Stimulated activated naive CD4-positive, alpha-beta T cell (primary cell): ENCODE measurements around the gene PLCB3.

Source experiments
- DNase-seq, 6 experiments: peaks; one replicate each; lab custom pipeline; 2025; lab: John Stamatoyannopoulos, UW

PLCB3 gene

DNA sequence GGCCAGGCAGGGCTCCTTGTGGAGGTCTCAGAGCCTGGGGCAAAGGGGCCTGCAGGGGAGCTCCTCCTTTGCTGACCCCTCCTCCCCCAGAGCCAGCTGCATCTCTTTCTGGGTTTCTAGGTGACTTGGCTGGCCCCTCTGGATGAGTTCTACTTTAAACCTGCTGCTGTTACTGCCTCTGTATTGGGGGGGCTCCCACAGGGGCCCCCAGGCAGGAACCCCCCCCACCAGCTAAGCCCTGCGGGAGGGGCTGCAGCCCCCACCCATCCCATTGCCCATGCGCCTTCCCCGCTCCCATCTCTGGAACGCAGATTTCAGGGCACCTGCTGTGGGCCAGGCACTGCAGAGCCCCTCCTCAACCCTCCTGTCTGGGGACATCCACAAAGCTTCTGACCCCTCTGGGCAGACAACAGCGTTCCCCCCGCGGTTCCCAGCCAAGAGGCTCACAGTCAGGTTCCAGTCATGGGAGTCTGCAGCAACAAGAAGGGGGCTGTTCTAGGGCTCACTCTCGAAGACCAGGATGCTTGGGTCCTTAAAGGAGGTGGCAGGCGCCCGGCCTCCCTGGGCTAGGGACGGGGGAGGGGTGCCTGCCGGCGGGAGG lies 815 bp upstream of the PLCB3 start:
- DNase-seq, result no peak

DNA sequence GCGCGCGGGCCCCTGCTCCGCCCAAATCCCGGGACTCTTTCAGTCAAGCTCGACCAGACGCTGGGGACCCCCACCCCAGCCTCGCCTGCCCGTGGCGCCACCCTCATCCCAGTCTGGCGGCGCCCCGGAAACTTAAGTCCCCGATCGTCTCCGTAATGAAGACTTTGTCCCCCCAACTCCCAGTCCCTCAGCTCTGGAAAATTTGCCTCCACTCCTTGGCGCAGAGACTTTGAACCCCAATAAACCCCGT lies 348 bp downstream of the PLCB3 start:
- DNase-seq, result no peak

DNA sequence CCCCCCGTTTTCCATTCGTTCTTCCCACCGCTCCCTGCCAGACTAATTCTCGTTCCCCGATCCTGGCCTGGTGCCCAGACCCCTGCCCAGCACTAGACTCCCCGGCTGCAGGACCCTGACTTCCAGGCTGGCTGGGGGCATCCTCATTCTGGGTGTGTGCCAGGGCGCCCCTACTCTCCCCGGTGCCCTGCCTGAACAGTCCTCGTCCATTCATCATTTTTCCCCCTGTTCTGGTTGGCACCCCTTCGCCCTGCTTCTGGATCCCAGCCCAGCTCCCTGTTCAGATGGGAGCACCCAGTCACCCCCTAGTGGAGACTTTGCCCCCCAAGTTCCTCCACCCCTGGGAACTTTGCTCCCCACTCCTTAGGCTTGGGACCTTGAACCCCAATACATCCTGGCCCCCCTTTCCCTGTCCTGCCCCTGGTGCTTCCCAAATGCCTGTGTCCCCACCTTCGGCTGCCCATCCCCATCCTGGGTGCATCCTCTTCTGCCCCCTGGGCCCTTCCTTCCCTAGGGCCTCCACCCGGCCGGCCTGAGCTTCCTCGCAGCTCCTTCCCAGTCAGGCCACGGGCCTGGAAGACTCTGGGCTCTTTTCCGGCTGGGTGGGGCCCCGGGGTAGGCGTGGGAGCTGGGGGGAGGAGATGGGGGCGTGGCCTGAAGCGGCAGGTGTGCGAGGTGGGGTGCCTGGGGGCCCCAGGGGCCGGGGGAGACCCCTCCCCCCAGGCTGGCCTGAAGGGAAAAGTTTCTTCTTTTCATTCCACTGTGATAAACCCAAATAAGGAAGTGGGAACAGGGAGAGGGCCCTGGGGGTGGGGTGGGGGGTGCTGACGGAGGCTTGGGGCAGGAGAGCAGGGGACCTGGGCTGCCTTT lies 908 bp downstream of the PLCB3 start:
- no peak for DNase-seq

DNA sequence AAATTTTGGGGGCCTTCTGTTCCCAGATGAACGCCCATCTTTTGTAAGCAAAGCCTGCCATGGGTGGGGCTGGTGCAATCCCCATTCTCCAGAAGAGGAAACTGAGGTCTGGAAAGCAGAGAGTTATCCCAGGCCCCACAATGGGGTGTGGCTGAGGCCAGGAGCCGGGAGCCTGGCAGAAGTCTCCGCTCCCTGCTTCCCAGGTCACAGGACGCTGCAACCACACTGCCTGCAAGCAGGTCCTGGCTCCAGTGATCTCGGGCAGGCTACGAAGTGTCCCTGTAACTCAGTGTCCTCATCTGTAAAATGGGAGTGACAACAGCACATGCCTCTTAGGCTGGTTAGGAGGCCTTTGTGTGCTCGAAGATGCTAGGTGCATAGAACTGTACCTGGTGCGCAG lies 1.7 kb downstream of the PLCB3 start:
- DNase-seq, result no peak

DNA sequence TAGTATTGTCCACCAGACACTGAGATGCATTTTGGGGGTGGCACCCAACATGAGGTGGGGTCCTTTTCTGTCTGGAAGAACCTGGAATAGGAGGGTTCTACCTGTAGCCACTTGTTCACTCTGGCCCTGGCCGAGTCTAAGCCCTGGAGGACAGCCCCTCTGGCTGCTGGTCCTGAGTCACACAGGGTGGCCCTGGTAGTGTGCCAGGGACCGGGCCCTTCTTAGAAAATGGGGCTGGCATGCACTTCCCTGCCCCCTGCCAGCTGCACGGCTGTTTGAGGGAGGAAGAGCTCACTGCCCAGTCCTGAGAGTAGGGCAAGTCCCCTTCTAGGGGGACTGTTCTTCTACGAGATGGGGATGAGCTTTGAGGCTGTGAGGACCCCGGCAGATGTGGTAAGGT lies 2.2 kb downstream of the PLCB3 start:
- DNase-seq, result no peak

DNA sequence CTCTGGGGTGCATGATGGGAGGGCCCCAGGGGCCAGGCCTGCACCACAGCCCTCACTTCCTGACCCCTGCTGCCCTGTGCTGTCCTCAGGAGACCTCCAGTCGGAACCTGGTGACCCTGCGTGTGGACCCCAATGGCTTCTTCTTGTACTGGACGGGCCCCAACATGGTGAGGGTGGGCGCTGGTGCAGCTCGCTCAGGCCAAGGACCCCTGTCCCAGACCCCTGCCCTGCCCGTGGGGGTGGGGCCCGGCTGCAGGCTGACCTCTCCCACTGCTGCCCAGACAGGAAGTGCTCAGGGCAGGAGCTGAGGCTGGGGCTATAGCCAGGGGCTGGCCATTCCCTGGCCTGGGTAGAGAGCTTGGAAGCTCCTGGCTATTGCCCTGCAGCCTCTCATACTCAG lies 3.0 kb downstream of the PLCB3 start:
- no peak for DNase-seq

DNA sequence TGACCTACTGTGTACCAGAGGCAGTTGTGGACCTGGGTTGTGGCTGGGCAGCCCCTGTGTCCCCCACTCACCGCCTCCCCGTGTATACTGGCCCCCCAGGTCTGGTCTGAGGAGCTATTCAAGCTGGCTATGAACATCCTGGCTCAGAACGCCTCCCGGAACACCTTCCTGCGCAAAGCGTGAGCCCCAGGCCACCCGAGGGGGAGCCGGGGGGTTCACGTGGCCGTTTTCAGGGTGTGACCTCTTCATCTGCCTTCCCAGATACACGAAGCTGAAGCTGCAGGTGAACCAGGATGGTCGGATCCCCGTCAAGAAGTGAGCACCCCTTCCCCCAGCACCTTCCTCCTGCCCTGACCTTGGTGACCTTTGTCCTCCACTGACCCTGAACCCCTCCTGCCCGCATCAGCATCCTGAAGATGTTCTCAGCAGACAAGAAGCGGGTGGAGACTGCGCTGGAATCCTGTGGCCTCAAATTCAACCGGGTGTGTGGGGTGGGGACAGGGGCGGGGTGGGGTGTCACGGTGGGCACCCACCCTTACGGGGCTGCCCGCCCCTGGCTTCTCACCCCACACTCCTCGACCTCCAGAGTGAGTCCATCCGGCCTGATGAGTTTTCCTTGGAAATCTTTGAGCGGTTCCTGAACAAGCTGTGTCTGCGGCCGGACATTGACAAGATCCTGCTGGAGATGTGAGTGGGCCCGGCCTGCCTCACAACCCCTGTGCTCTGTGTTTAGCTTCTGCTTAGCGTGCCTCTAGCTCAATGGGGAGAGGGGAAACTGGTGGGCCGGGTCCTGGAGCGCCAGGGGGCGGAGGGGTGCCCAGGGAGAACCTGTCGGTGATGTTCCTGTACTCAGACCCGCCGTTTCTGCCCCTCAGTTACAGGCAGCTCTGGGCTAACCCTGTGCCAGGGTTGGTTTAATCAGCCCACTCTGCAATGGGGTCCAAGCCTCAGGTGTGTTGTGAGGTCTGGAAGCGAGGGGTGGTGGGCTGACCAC lies 4.1 kb downstream of the PLCB3 start:
- DNase-seq, result no peak

DNA sequence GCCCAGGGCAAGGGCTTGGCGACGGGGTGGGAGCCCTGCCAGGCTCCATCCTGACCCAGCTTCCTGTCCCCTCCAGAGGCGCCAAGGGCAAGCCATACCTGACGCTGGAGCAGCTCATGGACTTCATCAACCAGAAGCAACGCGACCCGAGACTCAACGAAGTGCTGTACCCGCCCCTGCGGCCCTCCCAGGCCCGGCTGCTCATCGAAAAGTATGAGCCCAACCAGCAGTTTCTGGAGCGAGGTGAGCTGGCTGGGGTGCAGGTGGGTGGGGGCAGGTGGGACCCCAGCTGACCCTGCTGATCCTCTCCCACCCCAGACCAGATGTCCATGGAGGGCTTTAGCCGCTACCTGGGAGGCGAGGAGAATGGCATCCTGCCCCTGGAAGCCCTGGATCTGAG lies 5.0 kb downstream of the PLCB3 start:
- no peak for DNase-seq

DNA sequence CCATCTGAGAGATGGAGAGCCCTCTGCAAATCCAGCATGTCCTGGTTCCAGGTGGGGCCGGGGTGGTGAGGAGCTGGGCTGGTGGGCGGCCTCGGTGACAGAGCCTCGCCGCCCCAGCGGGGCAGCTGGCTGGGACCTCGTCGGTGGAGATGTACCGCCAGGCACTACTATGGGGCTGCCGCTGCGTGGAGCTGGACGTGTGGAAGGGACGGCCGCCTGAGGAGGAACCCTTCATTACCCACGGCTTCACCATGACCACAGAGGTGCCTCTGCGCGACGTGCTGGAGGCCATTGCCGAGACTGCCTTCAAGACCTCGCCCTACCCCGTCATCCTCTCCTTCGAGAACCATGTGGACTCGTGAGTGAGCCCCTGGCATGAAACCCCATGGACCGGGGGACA lies 7.0 kb downstream of the PLCB3 start:
- DNase-seq, result no peak

DNA sequence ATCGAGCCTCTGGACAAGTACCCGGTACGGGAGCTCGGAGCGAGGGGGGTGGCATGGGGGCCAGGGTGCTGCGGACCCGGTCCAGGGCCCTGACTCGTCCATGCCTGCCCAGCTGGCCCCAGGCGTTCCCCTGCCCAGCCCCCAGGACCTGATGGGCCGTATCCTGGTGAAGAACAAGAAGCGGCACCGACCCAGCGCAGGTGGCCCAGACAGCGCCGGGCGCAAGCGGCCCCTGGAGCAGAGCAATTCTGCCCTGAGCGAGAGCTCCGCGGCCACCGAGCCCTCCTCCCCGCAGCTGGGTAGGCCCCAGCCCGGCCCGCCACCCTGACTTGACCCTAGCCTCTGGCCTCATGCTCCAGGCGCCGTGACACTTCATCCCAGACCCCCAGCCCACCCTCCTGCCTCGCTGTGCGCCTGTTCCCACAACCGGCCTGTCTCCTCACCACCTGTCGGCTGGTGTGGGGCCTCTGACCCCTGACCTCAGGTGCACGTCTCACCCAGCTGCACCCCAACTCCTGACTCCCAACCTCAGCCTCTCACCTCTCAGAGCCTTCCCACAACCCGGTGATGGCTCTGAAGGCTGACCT lies 7.7 kb downstream of the PLCB3 start:
- no peak for DNase-seq

DNA sequence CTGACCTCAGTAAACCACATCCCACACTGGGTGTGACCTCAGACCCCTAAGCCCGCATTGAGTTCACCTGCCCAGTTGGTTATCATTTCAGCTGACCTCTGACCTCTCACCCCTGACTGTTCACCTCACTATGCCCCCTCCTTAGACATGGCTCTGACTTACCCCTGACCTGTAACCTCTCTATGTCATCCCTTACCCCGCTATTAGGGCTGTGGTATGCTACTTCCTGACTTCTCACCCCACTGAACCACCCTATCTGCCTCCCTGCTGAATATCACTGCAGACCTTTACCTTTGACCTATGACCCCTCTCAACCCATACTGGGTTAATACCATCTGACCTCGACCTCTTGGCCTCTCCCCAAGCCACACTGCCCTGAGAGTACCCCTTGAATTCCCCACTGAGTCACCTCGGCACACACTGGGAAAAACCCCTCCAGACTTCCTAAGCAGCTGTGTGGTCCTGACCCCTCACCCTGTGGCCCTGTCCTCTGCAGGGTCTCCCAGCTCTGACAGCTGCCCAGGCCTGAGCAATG lies 8.3 kb downstream of the PLCB3 start:
- DNase-seq, result no peak

DNA sequence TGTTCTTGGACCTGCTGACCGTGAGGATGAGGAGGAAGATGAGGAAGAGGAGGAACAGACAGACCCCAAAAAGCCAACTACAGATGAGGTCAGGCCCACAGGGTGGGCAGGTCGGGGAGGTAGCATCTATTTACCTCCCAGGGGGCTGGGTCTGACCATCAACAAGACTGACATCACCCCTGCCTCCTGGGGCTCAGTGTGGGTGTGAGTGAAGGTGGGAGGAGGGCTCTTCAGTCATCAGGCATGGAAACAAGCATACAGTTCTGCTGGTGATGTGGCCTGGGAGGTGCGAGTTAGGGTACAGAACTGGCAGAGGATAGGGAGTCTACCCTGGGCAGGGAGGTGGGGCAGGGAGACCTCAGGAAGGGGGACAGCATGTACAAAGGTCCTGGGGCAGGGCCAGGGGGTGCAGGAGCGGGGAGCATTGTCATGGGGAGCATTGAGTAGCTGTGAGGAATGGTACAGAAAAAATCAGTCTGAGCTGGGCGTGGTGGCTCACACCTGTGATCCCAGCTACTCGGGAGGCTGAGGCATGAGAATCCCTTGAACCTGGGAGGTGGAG lies 8.9 kb downstream of the PLCB3 start:
- DNase-seq, result no peak

DNA sequence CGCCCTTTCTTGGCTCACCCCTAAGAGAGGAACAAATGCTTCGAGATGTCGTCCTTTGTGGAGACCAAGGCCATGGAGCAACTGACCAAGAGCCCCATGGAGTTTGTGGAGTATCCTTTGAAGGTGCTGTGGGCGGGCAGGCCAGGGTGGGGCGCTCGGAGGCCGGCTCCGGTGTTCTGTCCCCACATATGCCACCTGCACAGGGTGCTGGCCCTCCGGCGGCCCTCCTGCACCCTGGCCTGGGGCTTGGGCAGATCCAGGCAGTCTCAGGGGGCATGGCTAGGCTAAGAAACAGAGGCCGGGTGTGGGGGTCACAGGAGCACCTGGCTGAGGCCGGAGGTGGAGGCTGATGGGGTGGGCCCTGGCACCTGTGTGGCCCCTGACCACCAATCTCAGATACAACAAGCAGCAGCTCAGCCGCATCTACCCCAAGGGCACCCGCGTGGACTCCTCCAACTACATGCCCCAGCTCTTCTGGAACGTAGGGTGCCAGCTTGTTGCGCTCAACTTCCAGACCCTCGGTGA lies 10.3 kb downstream of the PLCB3 start:
- DNase-seq, result no peak

DNA sequence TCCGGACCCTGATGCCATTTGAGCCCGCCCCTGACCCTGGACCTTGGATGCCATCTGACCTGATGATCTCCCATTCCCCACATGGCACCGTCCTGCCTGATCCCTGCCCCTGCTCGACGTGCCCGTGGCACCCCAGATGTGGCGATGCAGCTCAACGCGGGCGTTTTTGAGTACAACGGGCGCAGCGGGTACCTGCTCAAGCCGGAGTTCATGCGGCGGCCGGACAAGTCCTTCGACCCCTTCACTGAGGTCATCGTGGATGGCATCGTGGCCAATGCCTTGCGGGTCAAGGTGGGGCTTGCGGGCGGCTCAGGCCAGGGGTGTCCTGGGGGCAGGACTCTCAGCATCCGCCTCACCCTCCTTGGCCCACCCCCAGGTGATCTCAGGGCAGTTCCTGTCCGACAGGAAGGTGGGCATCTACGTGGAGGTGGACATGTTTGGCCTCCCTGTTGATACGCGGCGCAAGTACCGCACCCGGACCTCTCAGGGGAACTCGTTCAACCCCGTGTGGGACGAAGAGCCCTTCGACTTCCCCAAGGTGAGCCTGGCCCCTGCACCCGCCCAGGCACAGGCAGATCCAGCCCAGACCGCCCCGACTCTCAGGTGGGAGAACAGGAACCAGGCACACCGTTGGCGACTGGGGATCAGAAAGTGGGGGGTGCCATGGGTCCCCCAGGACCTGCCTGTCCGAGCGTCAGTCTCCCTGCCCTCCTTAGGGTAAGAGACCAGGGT lies 11.1 kb downstream of the PLCB3 start:
- no peak for DNase-seq

DNA sequence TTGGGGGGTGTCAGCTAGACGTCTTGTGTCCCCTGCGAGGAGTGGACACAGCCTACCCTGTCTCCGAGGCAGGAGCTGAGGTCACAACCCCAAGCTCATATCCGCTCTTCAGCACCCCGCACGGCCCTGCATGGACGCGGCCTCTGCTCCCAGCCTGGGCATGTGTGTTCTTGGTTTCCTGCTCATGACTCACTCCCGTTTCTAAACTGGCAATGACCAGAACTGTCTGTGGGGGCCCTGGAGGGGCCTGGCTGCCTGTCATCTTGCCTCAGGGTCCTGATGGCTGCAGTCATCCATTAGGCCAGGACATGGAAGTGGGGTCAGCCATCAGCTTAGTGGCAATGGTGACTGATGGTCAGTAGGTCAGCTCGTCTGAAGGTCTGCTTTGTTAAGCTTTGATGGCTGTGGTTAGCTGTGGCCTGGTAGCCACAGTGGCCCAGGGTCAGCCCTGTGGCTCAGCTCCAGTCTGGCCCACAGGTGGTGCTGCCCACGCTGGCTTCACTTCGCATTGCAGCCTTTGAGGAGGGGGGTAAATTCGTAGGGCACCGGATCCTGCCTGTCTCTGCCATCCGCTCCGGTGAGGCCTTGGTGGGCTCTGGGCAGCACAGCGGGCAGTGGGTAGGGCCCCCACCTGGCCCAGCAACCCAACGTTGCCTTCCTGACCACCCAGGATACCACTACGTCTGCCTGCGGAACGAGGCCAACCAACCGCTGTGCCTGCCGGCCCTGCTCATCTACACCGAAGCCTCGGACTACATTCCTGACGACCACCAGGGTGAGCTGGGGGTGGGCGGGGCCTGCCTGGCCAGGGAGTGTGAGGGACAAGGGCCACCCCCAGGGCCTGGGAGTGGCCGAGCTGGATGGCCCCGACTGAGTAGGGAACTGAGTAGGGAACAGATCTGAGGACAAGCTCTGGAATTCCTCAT lies 12.0 kb downstream of the PLCB3 start:
- DNase-seq, result no peak

DNA sequence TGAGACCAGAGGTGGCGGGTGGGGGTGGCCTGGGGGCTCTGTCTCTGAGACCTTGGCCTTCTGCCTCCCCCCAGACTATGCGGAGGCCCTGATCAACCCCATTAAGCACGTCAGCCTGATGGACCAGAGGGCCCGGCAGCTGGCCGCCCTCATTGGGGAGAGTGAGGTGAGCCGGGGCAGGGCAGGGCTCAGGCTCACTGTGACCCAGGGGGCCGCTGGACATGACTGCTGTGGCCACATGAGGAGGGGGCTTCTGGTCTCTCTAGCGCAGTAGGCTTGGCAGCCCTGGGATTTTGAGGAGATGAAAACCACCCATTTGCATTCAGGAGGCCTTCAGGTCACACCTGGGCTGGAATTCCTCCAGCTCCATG lies 12.6 kb downstream of the PLCB3 start:
- DNase-seq, result no peak

DNA sequence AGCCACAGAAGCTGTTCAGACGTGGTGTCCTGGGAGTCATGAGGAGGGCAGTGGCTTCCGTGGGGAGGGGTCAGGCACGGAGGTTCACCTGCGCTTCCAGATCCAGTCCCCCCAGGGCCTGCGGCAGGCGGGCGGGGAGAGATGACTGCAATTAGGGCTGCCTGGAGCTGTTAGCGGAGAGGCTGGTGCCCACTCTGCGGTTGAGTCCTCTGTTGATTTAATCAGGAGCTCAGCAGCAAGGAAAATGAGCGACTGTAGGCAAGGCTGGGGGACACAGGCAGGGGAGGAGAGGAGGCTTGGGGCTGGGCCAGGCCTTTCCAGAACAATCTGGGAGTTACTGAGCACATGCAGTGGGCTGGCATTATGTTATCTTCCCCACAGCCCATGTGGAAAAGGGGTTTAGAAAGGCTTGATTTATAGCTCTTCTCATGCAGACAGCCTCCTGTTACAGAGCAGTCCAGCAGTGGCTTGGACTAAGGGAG lies 13.1 kb downstream of the PLCB3 start:
- no peak for DNase-seq

DNA sequence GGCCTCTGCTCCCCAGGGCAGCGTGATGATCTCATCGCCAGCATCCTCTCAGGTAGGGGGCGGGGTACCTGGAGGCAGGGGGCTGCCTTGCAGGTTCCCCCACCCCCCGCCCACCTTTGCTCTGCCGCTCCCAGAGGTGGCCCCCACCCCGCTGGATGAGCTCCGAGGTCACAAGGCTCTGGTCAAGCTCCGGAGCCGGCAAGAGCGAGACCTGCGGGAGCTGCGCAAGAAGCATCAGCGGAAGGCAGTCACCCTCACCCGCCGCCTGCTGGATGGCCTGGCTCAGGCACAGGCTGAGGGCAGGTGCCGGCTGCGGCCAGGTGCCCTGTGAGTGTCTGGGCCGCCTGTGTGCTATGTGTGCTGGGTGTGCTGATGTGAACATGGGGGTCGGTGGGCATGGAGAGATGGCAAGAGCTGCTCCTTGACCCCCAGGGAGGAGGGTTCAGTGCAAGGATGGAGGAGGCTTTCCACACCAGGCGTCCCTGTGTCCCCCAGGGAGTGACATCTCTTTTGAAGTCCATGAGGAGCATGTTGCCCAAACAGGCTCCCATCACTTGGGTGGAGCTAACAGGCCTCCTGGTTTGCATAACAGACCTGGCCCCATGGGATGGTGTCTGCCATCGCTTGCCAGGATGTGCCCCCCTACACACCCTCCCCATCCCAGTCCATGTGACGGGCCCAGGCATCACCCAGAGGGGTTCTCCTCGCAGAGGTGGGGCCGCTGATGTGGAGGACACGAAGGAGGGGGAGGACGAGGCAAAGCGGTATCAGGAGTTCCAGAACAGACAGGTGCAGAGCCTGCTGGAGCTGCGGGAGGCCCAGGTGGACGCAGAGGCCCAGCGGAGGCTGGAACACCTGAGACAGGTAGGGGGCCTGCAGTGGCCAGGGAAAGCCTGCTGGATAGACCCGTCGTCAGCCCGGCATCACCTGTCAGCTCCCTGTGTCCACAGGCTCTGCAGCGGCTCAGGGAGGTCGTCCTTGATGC lies 14.1 kb downstream of the PLCB3 start:
- no peak for DNase-seq

DNA sequence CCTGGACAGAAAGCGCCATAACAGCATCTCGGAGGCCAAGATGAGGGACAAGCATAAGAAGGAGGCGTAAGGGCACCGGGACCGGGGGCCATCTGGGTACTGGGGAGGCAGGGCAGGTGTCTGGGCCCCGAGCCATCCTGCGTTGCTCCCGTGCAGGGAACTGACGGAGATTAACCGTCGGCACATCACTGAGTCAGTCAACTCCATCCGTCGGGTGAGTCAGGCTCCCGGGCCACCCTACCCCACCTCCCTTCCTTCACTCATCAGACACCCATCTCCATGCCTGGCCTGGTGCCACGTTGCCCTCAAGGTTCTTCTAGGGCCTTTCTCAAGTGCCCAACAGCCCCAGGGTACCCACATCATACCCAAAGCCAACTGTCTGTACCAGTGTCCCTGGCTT lies 15.0 kb downstream of the PLCB3 start:
- DNase-seq, result no peak
